ENCODE data around the gene MLEC. TPM values are rescaled to one million over a fixed set of nuclear protein-coding genes. Genes with fewer than 3 reads are reported as not detected.

MLEC gene
- total and polyA plus RNA-seq, 2 of the 13 experiments (the other 11 are each of a cell fraction or from before 2014, with no cell fraction given), result 49.8 to 156 TPM

DNA sequence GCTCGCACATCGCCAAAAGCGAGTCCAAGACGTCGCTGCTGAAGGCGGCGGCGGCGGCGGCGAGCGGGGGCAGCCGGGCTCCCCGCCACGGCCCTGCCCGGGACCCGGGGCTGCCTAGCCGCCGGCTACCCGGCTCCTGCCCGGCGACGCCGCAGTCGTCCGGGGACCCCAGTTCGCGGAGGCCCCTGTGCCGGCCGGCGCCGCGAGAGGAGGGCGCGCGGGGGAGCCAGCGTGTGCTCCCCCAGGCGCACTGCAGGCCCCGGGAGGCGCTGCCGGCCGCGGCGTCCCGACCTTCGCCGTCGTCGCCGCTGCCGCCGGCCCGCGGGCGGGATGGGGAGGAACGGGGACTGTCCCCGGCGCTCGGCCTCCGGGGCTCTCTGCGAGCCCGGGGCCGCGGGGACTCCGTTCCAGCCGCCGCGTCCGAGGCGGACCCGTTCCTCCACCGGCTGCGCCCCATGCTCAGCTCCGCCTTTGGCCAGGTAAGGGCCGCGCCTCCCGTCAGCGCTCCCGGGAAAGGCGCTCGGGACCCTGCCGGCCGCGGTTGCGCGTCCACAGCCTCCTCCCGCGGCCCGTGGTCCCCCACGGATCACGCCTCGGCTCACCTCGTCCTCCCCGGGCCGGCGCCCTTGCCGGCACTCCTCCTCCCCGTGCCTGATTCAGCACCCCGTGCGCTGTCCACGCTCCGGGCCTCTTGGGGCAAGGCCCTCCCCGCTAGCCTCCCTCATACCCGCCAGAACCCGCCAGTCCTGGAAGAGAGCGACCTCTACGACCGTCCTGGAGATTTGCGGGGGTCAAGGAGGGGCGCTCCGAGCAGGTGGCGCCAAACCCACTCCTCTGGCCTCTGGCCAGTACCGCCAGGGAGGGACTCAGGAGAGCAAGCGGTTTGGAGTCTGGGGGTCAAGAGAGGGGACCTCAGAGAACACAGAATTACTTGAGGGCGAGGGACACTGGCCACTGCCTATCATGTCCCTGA is 45.8 kb upstream of the MLEC start (continued):
- TF ChIP-seq, protein P1, sequence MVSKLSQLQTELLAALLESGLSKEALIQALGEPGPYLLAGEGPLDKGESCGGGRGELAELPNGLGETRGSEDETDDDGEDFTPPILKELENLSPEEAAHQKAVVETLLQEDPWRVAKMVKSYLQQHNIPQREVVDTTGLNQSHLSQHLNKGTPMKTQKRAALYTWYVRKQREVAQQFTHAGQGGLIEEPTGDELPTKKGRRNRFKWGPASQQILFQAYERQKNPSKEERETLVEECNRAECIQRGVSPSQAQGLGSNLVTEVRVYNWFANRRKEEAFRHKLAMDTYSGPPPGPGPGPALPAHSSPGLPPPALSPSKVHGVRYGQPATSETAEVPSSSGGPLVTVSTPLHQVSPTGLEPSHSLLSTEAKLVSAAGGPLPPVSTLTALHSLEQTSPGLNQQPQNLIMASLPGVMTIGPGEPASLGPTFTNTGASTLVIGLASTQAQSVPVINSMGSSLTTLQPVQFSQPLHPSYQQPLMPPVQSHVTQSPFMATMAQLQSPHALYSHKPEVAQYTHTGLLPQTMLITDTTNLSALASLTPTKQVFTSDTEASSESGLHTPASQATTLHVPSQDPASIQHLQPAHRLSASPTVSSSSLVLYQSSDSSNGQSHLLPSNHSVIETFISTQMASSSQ (IDR thresholded peaks at IDR 0.05; ENCODE audit: low read depth), result no peak
- TF ChIP-seq, protein P1 (CRISPR knock-in tag; IDR thresholded peaks at IDR 0.05; ENCODE audit: borderline replicate concordance), result no peak
- TF ChIP-seq ZNF558 (CRISPR knock-in tag; IDR thresholded peaks at IDR 0.05; ENCODE audit: borderline replicate concordance) (no peak), SMAD9 (CRISPR knock-in tag; IDR thresholded peaks at IDR 0.05) (no peak), BATF2 (CRISPR knock-in tag; IDR thresholded peaks at IDR 0.05) (0 out of 2 replicates have a peak, but pooled peaks have one; percentile 51), KLF16 (CRISPR knock-in tag; IDR thresholded peaks at IDR 0.05) (0 out of 4 replicates have a peak, but pooled peaks of 1 of the 2 experiments have one; percentile 31), MEF2D (CRISPR knock-in tag; IDR thresholded peaks at IDR 0.05) (no peak), HOXA3 (CRISPR knock-in tag; IDR thresholded peaks at IDR 0.05) (peak; percentile 40; the same call in 1 of the 2 replicates), SOX13 (IDR thresholded peaks at IDR 0.05) (no peak), SOX13 (CRISPR knock-in tag; conservative IDR thresholded peaks at IDR 0.05 in 1 of 2, IDR thresholded peaks at IDR 0.05 in 1 of 2) (peak in 1 of 2 experiments; percentile 7; a peak in 1 of 4 replicates), FOSL2 (CRISPR knock-in tag; IDR thresholded peaks at IDR 0.05) (no peak), ZNF24 (IDR thresholded peaks at IDR 0.05) (no peak), THRA (CRISPR knock-in tag; IDR thresholded peaks at IDR 0.05; ENCODE audit: borderline replicate concordance) (0 out of 2 replicates have a peak, but pooled peaks have one; percentile 13), ZZZ3 (CRISPR knock-in tag; IDR thresholded peaks at IDR 0.05; ENCODE audit: borderline replicate concordance) (no peak), RFX3 (CRISPR knock-in tag; IDR thresholded peaks at IDR 0.05) (no peak), ZNF256 (CRISPR knock-in tag; conservative IDR thresholded peaks at IDR 0.05) (no peak), ZNF44 (CRISPR knock-in tag; IDR thresholded peaks at IDR 0.05) (no peak)
- TF ChIP-seq, protein P2, sequence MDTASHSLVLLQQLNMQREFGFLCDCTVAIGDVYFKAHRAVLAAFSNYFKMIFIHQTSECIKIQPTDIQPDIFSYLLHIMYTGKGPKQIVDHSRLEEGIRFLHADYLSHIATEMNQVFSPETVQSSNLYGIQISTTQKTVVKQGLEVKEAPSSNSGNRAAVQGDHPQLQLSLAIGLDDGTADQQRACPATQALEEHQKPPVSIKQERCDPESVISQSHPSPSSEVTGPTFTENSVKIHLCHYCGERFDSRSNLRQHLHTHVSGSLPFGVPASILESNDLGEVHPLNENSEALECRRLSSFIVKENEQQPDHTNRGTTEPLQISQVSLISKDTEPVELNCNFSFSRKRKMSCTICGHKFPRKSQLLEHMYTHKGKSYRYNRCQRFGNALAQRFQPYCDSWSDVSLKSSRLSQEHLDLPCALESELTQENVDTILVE (CRISPR knock-in tag; IDR thresholded peaks at IDR 0.05), result no peak
- TF ChIP-seq, protein P3, sequence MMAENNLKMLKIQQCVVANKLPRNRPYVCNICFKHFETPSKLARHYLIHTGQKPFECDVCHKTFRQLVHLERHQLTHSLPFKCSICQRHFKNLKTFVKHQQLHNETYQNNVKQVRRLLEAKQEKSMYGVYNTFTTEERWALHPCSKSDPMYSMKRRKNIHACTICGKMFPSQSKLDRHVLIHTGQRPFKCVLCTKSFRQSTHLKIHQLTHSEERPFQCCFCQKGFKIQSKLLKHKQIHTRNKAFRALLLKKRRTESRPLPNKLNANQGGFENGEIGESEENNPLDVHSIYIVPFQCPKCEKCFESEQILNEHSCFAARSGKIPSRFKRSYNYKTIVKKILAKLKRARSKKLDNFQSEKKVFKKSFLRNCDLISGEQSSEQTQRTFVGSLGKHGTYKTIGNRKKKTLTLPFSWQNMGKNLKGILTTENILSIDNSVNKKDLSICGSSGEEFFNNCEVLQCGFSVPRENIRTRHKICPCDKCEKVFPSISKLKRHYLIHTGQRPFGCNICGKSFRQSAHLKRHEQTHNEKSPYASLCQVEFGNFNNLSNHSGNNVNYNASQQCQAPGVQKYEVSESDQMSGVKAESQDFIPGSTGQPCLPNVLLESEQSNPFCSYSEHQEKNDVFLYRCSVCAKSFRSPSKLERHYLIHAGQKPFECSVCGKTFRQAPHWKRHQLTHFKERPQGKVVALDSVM (CRISPR knock-in tag; IDR thresholded peaks at IDR 0.05), result no peak
